GM23338 (cell line): ENCODE results near the gene TMEM252. TPM values are rescaled to one million over a fixed set of nuclear protein-coding genes. Genes with fewer than 3 reads are reported as not detected.

Source experiments
- ATAC-seq: fragments of 200-7000 bp; cut with Tn5 transposase; 3 replicates; pipeline ENCODE4 v1.9.1; 2020
- DNase-seq: peaks from one replicate; pipeline ENCODE4 v3.0.0-alpha.2; 2015; ENCODE audit warnings: low spot score
- H2AFZ ChIP-seq: fragments of 200-600 bp; sonication (generic); 2 replicates; pipeline ENCODE4 v1.8.0; 2016; ENCODE audit warnings: antibody characterized with exemption, mild to moderate bottlenecking, moderate library complexity
- H3F3A ChIP-seq: fragments of 200-600 bp; sonication (generic); replicated peaks from 2 replicates; pipeline ENCODE4 v1.8.0; 2017; ENCODE audit warnings: antibody characterized with exemption, mixed run types, low read depth
- H3K27ac ChIP-seq: fragments of 200-600 bp; sonication (generic); 2 replicates; pipeline ENCODE4 v1.6.1; 2016; ENCODE audit warnings: low read depth
- H3K27me3 ChIP-seq: fragments of 200-600 bp; sonication (generic); 2 replicates; pipeline ENCODE4 v1.8.0; 2016; ENCODE audit warnings: mild to moderate bottlenecking, mixed run types, moderate library complexity; ENCODE audit not compliant: insufficient read depth
- H3K36me3 ChIP-seq: fragments of 200-600 bp; sonication (generic); 2 replicates; pipeline ENCODE4 v1.8.0; 2016; ENCODE audit warnings: mild to moderate bottlenecking; ENCODE audit not compliant: insufficient read depth
- H3K4me1 ChIP-seq: fragments of 200-600 bp; sonication (generic); 2 replicates; pipeline ENCODE4 v1.8.0; 2016; ENCODE audit warnings: mild to moderate bottlenecking, moderate library complexity; ENCODE audit not compliant: insufficient read depth
- H3K4me2 ChIP-seq: fragments of 200-600 bp; sonication (generic); 2 replicates; pipeline ENCODE4 v1.7.1; 2017; ENCODE audit warnings: mixed run types
- H3K4me3 ChIP-seq: fragments of 200-600 bp; sonication (generic); 2 replicates; pipeline ENCODE4 v1.6.1; 2016; ENCODE audit warnings: mixed run types
- H3K79me2 ChIP-seq: fragments of 200-600 bp; sonication (generic); replicated peaks from 2 replicates; pipeline ENCODE4 v1.8.0; 2017; ENCODE audit warnings: mild to moderate bottlenecking; ENCODE audit not compliant: insufficient read depth
- H3K9me2 ChIP-seq: fragments of 200-600 bp; sonication (generic); 2 replicates; pipeline ENCODE4 v1.8.0; 2017; ENCODE audit not compliant: insufficient read depth
- H4K20me1 ChIP-seq: fragments of 200-600 bp; sonication (generic); replicated peaks from 2 replicates; pipeline ENCODE4 v1.8.0; 2017; ENCODE audit warnings: mild to moderate bottlenecking; ENCODE audit not compliant: insufficient read depth
- H3K27ac Mint-ChIP-seq: 2 replicates; pipeline ENCODE4 v1.8.0; 2020; ENCODE audit warnings: inconsistent platforms, mild to moderate bottlenecking, moderate library complexity, mixed read lengths
- H3K27me3 Mint-ChIP-seq: 3 replicates; pipeline ENCODE4 v1.8.0; 2022; ENCODE audit warnings: low read depth, mild to moderate bottlenecking, moderate library complexity, mixed read lengths, inconsistent platforms; ENCODE audit not compliant: insufficient read depth, poor library complexity
- H3K36me3 Mint-ChIP-seq: 3 replicates; pipeline ENCODE4 v1.8.0; 2021; ENCODE audit warnings: low read depth, mild to moderate bottlenecking, inconsistent platforms, moderate library complexity, mixed read lengths
- H3K4me1 Mint-ChIP-seq: 3 replicates; pipeline ENCODE4 v1.8.0; 2020; ENCODE audit warnings: mild to moderate bottlenecking, inconsistent platforms, mixed read lengths
- H3K4me3 Mint-ChIP-seq: 3 replicates; pipeline ENCODE4 v1.8.0; 2021; ENCODE audit warnings: moderate library complexity, mild to moderate bottlenecking, inconsistent platforms, mixed read lengths
- H3K9me3 Mint-ChIP-seq: 3 replicates; pipeline ENCODE4 v1.8.0; 2020; ENCODE audit warnings: moderate library complexity, mild to moderate bottlenecking, inconsistent platforms, mixed read lengths
- CREB1 ChIP-seq: fragments of 250-450 bp; sonication (Bioruptor Pico); IDR thresholded peaks from 2 replicates; pipeline ENCODE4 v1.5.0; 2020; ENCODE audit warnings: low read depth, mild to moderate bottlenecking, moderate library complexity
- EZH2 ChIP-seq: fragments of 200-600 bp; sonication (generic); IDR thresholded peaks from one replicate; pipeline ENCODE4 v1.8.0; 2017; ENCODE audit warnings: antibody characterized with exemption, mild to moderate bottlenecking, low read depth; ENCODE audit not compliant: unreplicated experiment
- EZH2phosphoT487 ChIP-seq: fragments of 200-600 bp; sonication (generic); IDR thresholded peaks from one replicate; pipeline ENCODE4 v1.8.1; 2018; ENCODE audit warnings: antibody characterized with exemption; ENCODE audit not compliant: unreplicated experiment
- JUNB ChIP-seq: IDR thresholded peaks from one replicate; pipeline ENCODE4 v1.6.1; 2016; ENCODE audit warnings: antibody characterized with exemption; ENCODE audit not compliant: unreplicated experiment
- NANOG ChIP-seq: IDR thresholded peaks from 2 replicates; pipeline ENCODE4 v1.6.1; 2016; ENCODE audit warnings: antibody characterized with exemption, borderline replicate concordance
- POLR2AphosphoS5 ChIP-seq: IDR thresholded peaks from 2 replicates; pipeline ENCODE4 v1.6.1; 2016; ENCODE audit warnings: antibody characterized with exemption, low read depth
- REST ChIP-seq: IDR thresholded peaks from one replicate; pipeline ENCODE4 v1.6.1; 2018; ENCODE audit warnings: antibody characterized with exemption; ENCODE audit not compliant: unreplicated experiment
- STAT1 ChIP-seq: IDR thresholded peaks from one replicate; pipeline ENCODE4 v1.6.1; 2016; ENCODE audit warnings: antibody characterized with exemption; ENCODE audit not compliant: unreplicated experiment
- ZNF114 ChIP-seq: fragments of 250-450 bp; sonication (Bioruptor Pico); IDR thresholded peaks from 2 replicates; pipeline ENCODE4 v1.5.0; 2020; ENCODE audit warnings: mild to moderate bottlenecking, moderate library complexity
- polyA plus RNA-seq: library from polyadenylated mRNA; unstranded; fragments of >200 nt; fragmentation: Nextera tagmentation; extraction: Ambion mirVana; gene quantifications from 2 replicates; pipeline ENCODE4 v1.2.1, GENCODE V29; 2016
- total RNA-seq: library from RNA; depleted of rRNA; stranded (reverse); fragments of >200 nt; shearing (Covaris generic); gene quantifications from 2 replicates; pipeline ENCODE4 v1.2.3, GENCODE V29; 2014
- TF ChIP-seq, protein P1 (sequence below): IDR thresholded peaks from 2 replicates; pipeline ENCODE4 v1.6.1; 2016; ENCODE audit warnings: antibody characterized with exemption
- TF ChIP-seq, protein P2 (sequence below), 2 experiments: fragments of 200-600 bp in 1 of 2; sonication (generic) in 1 of 2; conservative IDR thresholded peaks; 2 replicates each; pipeline versions ENCODE4 v1.5.1 to v1.6.1; 2016 to 2017; ENCODE audit warnings: antibody characterized with exemption in 2 of 2, low read depth in 2 of 2, mild to moderate bottlenecking in 2 of 2, moderate library complexity in 1 of 2

Gene TMEM252
- total and polyA plus RNA-seq, 2 experiments from 2014 or later, result not detected

- TF ChIP-seq REST, result no peak
- TF ChIP-seq CREB1 (CRISPR knock-in tag), result no peak
- TF ChIP-seq, protein P1, sequence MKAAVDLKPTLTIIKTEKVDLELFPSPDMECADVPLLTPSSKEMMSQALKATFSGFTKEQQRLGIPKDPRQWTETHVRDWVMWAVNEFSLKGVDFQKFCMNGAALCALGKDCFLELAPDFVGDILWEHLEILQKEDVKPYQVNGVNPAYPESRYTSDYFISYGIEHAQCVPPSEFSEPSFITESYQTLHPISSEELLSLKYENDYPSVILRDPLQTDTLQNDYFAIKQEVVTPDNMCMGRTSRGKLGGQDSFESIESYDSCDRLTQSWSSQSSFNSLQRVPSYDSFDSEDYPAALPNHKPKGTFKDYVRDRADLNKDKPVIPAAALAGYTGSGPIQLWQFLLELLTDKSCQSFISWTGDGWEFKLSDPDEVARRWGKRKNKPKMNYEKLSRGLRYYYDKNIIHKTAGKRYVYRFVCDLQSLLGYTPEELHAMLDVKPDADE, result no peak
- no peak for TF ChIP-seq POLR2AphosphoS5
- no peak for TF ChIP-seq EZH2phosphoT487
- TF ChIP-seq, protein P2, sequence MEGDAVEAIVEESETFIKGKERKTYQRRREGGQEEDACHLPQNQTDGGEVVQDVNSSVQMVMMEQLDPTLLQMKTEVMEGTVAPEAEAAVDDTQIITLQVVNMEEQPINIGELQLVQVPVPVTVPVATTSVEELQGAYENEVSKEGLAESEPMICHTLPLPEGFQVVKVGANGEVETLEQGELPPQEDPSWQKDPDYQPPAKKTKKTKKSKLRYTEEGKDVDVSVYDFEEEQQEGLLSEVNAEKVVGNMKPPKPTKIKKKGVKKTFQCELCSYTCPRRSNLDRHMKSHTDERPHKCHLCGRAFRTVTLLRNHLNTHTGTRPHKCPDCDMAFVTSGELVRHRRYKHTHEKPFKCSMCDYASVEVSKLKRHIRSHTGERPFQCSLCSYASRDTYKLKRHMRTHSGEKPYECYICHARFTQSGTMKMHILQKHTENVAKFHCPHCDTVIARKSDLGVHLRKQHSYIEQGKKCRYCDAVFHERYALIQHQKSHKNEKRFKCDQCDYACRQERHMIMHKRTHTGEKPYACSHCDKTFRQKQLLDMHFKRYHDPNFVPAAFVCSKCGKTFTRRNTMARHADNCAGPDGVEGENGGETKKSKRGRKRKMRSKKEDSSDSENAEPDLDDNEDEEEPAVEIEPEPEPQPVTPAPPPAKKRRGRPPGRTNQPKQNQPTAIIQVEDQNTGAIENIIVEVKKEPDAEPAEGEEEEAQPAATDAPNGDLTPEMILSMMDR (conservative IDR thresholded peaks at IDR 0.05; ENCODE audit: low read depth in 2 of 2), result no peak
These were observed 41.9 kb downstream of the TMEM252 start (continued) for GRCh38 chr9:68498816-68499215.

DNA sequence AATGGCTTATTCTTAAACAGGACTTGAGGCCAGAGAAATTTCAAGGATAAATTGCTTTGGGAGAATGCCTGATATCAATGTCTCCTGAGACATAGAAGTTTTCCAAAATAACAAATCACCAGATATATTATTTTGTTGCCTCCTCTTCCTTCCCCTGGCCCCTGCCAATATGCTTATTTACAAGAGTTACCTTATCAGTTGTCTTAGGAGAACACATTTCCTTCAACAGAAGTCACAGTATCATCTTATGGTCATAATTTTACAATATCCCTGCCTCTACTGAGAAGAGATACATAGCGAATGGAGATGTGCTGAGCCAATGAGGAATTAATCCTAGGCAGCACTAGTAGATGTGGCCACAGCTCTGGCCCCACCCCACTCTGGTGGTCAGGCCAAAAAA is 43.1 kb downstream of the TMEM252 start:
- H3K27me3 ChIP-seq, result peaks cover 98% of the 10 kb centered on the region
- Mint-ChIP-seq H3K9me3 (no peaks in the 10 kb centered on the region), H3K36me3 (no peaks in the 10 kb centered on the region), H3K27me3 (peaks cover 17% of the 10 kb centered on the region), H3K27ac (no peak overlapping the region), H3K4me1 (peaks cover 3% of the 10 kb centered on the region; the same call in 2 of the 3 replicates), H3K4me3 (no peak overlapping the region)
- H3K9me2 ChIP-seq, result no peaks in the 10 kb centered on the region
- H3K4me3 ChIP-seq, result no peak overlapping the region
- H4K20me1 ChIP-seq, result no peaks in the 10 kb centered on the region
- H2AFZ ChIP-seq, result no peak overlapping the region
- DNase-seq (no peak), ATAC-seq (no peak)
- H3K27ac ChIP-seq, result no peak overlapping the region
- H3K4me2 ChIP-seq, result no peak overlapping the region
- no peaks in the 10 kb centered on the region for H3K36me3 ChIP-seq
- no peaks in the 10 kb centered on the region for H3K4me1 ChIP-seq
- no peak for TF ChIP-seq JUNB
- no peaks in the 10 kb centered on the region for H3K79me2 ChIP-seq
- H3F3A ChIP-seq, result no peaks in the 10 kb centered on the region

- Mint-ChIP-seq H3K27me3 (peaks cover 18% of the 10 kb centered on the region), H3K27ac (no peak overlapping the region), H3K4me1 (peaks cover 3% of the 10 kb centered on the region; the same call in 2 of the 3 replicates), H3K9me3 (no peaks in the 10 kb centered on the region), H3K4me3 (no peak overlapping the region), H3K36me3 (no peaks in the 10 kb centered on the region)
- ATAC-seq (no peak), DNase-seq (no peak)
- Histone ChIP-seq H2AFZ (no peak overlapping the region), H3K27ac (no peak overlapping the region), H3K9me2 (no peaks in the 10 kb centered on the region), H4K20me1 (no peaks in the 10 kb centered on the region), H3K4me2 (no peak overlapping the region), H3K27me3 (peaks cover 98% of the 10 kb centered on the region), H3K36me3 (no peaks in the 10 kb centered on the region), H3F3A (no peaks in the 10 kb centered on the region), H3K4me1 (no peaks in the 10 kb centered on the region), H3K4me3 (no peak overlapping the region), H3K79me2 (no peaks in the 10 kb centered on the region)
- TF ChIP-seq STAT1 (no peak), CREB1 (CRISPR knock-in tag) (no peak), POLR2AphosphoS5 (no peak), NANOG (no peak), REST (no peak), ZNF114 (no peak), JUNB (no peak), EZH2phosphoT487 (no peak), EZH2 (no peak)
- TF ChIP-seq, protein P1, result no peak
These were observed 44.3 kb downstream of the TMEM252 start for GRCh38 chr9:68496356-68496755.
